ENCODE measurements around the gene ADCY2.

Gene ADCY2

GRCh38 chr5:7850395-7851239, 454.7 kb downstream of the ADCY2 start, which contains the start of gene CFAP90:
CFAP90 (minus strand) TSS chr5:7851133; CDS start chr5:7851021, 112 bp downstream.
- TF ChIP-seq CTCF (IDR thresholded peaks at IDR 0.05; ENCODE audit: low read depth, low read length, missing control alignments): peak; percentile 73
- Histone ChIP-seq H3K36me3 (replicated peaks) (no peaks in the 10 kb centered on the region), H3K4me3 (ENCODE audit: low read depth, low read length) (peak within 1 kb of the TSS; percentile 55), H3K27ac (no peak within 1 kb of the TSS), H3K27me3 (replicated peaks) (peaks cover 5% of the 10 kb centered on the region)
- in situ Hi-C loops (cut with HindIII; ENCODE audit: low pct_ligation_motif_present, low sequenced_read_pairs): no loop called here
- peak; percentile 52 for DNase-seq

- Histone ChIP-seq H3K36me3 (replicated peaks) (no peaks in the 10 kb centered on the region), H3K27ac (no peak overlapping the region), H3K27me3 (replicated peaks) (peaks cover 5% of the 10 kb centered on the region), H3K4me3 (ENCODE audit: low read depth, low read length) (peak overlapping the region; percentile 55)
- no peak for TF ChIP-seq CTCF (IDR thresholded peaks at IDR 0.05; ENCODE audit: low read depth, low read length, missing control alignments)
- in situ Hi-C loops (cut with HindIII; ENCODE audit: low pct_ligation_motif_present, low sequenced_read_pairs): no loop called here
- no peak for DNase-seq
Observed at GRCh38 chr5:7851240-7851592, 455.3 kb downstream of the ADCY2 start.

GRCh38 chr5:7851617-7852289, 455.8 kb downstream of the ADCY2 start:
- H3K36me3 ChIP-seq (replicated peaks): no peaks in the 10 kb centered on the region
- no peak for DNase-seq
- no peak for TF ChIP-seq CTCF (IDR thresholded peaks at IDR 0.05; ENCODE audit: low read depth, low read length, missing control alignments)
- no peak overlapping the region for H3K27ac ChIP-seq
- peaks cover 5% of the 10 kb centered on the region for H3K27me3 ChIP-seq (replicated peaks)
- in situ Hi-C loops (cut with HindIII; ENCODE audit: low pct_ligation_motif_present, low sequenced_read_pairs): no loop called here
- no peak overlapping the region for H3K4me3 ChIP-seq (ENCODE audit: low read depth, low read length)

- in situ Hi-C loops (cut with HindIII; ENCODE audit: low pct_ligation_motif_present, low sequenced_read_pairs): no loop called here
- Histone ChIP-seq H3K36me3 (replicated peaks) (no peaks in the 10 kb centered on the region), H3K27me3 (replicated peaks) (peaks cover 5% of the 10 kb centered on the region), H3K4me3 (ENCODE audit: low read depth, low read length) (no peak overlapping the region), H3K27ac (no peak overlapping the region)
- DNase-seq: no peak
- TF ChIP-seq CTCF (IDR thresholded peaks at IDR 0.05; ENCODE audit: low read depth, low read length, missing control alignments): no peak
Observed at GRCh38 chr5:7852542-7852941, 456.6 kb downstream of the ADCY2 start.

- TF ChIP-seq CTCF (IDR thresholded peaks at IDR 0.05; ENCODE audit: low read depth, low read length, missing control alignments): no peak
- in situ Hi-C loops (cut with HindIII; ENCODE audit: low pct_ligation_motif_present, low sequenced_read_pairs): no loop called here
- no peak for DNase-seq
Observed at GRCh38 chr5:7852988-7853387, 457.1 kb downstream of the ADCY2 start.

More at GRCh38 chr5:7852988-7853387, 457.1 kb downstream of the ADCY2 start:
- Histone ChIP-seq H3K36me3 (replicated peaks) (no peaks in the 10 kb centered on the region), H3K27me3 (replicated peaks) (peaks cover 5% of the 10 kb centered on the region), H3K27ac (no peak overlapping the region), H3K4me3 (ENCODE audit: low read depth, low read length) (no peak overlapping the region)

Data from brain microvascular endothelial cell (primary cell).